HL-60 (cell line): ENCODE measurements around the gene MIOX.

Source experiments
- DNase-seq, 2 experiments: peaks; one replicate each; pipeline ENCODE4 v3.0.0-alpha.2; 2010 to 2020; ENCODE audit warnings: low read depth in 1 of 2, low spot score in 1 of 2
- H3K27ac ChIP-seq: fragments of 250-450 bp; sonication (Bioruptor Pico); replicated peaks from 2 replicates; pipeline ENCODE4 v1.5.1; 2020; ENCODE audit warnings: mild to moderate bottlenecking, moderate library complexity
- H3K27me3 ChIP-seq: fragments of 250-450 bp; sonication (Bioruptor Pico); 2 replicates; pipeline ENCODE4 v1.5.1; 2021; ENCODE audit warnings: mild to moderate bottlenecking, moderate library complexity; ENCODE audit not compliant: insufficient read depth, poor library complexity, severe bottlenecking
- H3K4me3 ChIP-seq: replicated peaks from 2 replicates; pipeline ENCODE4 v1.5.1; 2011; ENCODE audit warnings: mild to moderate bottlenecking, control low read depth, low read length; ENCODE audit not compliant: insufficient read depth
- CTCF ChIP-seq: IDR thresholded peaks from one replicate; pipeline ENCODE4 v1.5.1; 2011; ENCODE audit warnings: low read length, control low read depth, inconsistent platforms; ENCODE audit not compliant: insufficient read depth
- GABPA ChIP-seq: IDR thresholded peaks from 2 replicates; pipeline ENCODE4 v1.6.1; 2012; ENCODE audit warnings: low read depth
- POLR2AphosphoS5 ChIP-seq: IDR thresholded peaks from 2 replicates; pipeline ENCODE4 v1.6.1; 2012; ENCODE audit warnings: low read depth
- REST ChIP-seq: IDR thresholded peaks from 2 replicates; pipeline ENCODE4 v1.6.1; 2012; ENCODE audit warnings: low read depth; ENCODE audit not compliant: insufficient replicate concordance
- SPI1 ChIP-seq: IDR thresholded peaks from 2 replicates; pipeline ENCODE4 v1.6.1; 2012; ENCODE audit warnings: low read depth, mild to moderate bottlenecking, borderline replicate concordance

The MIOX gene

GRCh38 chr22:50487290-50488005 is 789 bp downstream of the MIOX start:
- TF ChIP-seq GABPA (no peak), CTCF (no peak), POLR2AphosphoS5 (no peak), SPI1 (no peak), REST (no peak)
- Histone ChIP-seq H3K27me3 (no peaks in the 10 kb centered on the region), H3K4me3 (no peak overlapping the region), H3K27ac (no peak overlapping the region)
- DNase-seq = no peak

- DNase-seq = no peak
- no peak overlapping the region for H3K27ac ChIP-seq
- TF ChIP-seq SPI1 = no peak
- H3K4me3 ChIP-seq = no peak overlapping the region
- no peaks in the 10 kb centered on the region for H3K27me3 ChIP-seq
Measured at GRCh38 chr22:50488006-50488677, 1.5 kb downstream of the MIOX start.

GRCh38 chr22:50488886-50489285 is 2.2 kb downstream of the MIOX start:
- DNase-seq = no peak
- Histone ChIP-seq H3K27ac (no peak overlapping the region), H3K4me3 (no peak overlapping the region), H3K27me3 (no peaks in the 10 kb centered on the region)
- TF ChIP-seq SPI1 (no peak), GABPA (no peak), CTCF (no peak), POLR2AphosphoS5 (no peak), REST (no peak)

- Histone ChIP-seq H3K4me3 (no peak overlapping the region), H3K27ac (no peak overlapping the region), H3K27me3 (no peaks in the 10 kb centered on the region)
- TF ChIP-seq GABPA (no peak), SPI1 (no peak), CTCF (no peak), REST (no peak), POLR2AphosphoS5 (no peak)
- no peak for DNase-seq
Measured at GRCh38 chr22:50489363-50490243, 2.9 kb downstream of the MIOX start.
